GM12865 (cell line): ENCODE results near the gene SDS.

ENCODE experiments used
- DNase-seq: peaks from one replicate; pipeline ENCODE4 v3.0.0; 2010; ENCODE audit warnings: low read depth
- H3K4me3 ChIP-seq: 2 replicates; pipeline ENCODE4 v1.5.1; 2011; ENCODE audit warnings: mild to moderate bottlenecking, low read depth, low read length, control low read depth
- TF ChIP-seq, protein P1 (sequence below): IDR thresholded peaks from 2 replicates; pipeline ENCODE4 v1.5.1; 2011; ENCODE audit warnings: low read length, control low read depth, low read depth, inconsistent platforms; ENCODE audit not compliant: insufficient read depth; ENCODE audit errors: missing control alignments

Gene SDS

DNA sequence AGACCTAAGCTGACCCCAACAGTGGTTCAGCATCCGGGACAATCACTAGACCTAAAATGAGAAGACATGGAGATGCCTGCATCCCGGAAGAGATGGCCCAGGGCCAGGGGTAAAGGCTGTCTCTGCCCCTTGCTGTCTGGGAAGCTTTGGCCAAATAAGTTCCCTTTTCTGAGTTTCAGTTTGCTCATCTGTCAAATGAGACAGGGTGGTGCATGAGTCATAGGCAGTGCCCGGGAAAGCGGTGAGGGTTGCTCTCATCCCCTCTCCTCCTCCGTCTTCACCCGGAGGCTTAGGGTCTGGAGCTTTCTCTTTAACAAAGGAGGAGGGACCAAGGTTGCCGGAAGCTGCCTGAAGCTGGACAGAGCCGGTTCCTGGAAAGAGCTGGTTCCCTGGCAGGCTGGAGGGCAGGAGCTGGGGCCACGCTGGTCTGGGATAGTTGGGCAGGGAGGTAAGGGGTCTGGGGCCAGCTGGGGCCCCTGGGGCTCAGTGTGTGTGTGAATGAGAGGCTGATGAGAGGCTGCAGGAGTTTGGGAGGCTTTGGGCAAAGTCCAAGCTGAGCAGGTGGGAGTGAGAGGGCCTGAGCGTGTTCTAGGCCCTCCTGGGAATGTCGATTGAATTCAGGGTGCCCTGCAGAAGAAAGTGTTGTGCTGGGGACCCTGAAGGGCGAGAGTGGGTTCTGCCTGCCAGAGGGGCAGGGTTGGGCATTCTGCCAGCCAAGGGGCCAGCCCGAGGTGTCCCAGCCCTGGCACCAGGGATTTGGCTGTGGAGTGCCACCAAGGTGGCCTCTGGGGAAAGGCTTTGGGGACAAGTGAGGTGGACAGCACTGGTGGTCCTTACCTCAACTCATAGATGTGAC is 18.6 kb upstream of the SDS start, which contains the start of gene SDSL:
TSS of gene SDSL (plus strand) at position 351 of the 856 bp plus-strand sequence. CDS start 5,603 bp downstream, outside the sequence.
- DNase-seq: peak; percentile 84

DNA sequence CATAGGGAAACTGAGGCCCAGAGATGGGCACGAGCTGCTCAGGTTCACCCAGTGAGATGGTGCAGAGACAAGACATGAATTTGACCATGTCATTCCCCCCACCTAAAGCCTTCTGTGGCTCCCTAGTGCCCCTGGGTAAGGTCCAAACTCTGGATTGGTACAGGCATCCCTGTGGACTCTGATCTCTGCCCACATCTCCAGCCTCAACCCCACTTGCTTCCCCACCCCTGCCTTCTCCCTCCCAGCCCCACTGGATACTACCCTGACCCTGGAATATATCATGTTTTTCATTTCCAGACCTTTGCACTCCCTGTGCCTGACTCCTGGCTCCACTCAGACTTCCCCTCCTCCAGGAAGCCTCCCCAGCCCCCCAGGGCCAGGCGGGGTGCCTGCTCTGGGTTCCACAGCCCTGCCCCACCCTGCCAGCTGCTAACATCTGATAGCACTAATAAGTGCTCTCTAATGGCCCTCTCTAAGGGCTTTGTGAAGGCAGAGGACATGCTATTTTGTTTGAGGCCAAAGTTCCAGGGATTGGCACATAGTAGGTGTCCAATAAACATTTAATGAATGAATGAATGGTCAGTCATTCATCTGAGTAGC is 17.4 kb upstream of the SDS start:
- no peak overlapping the region for H3K4me3 ChIP-seq
- no peak for DNase-seq
- TF ChIP-seq, protein P1, sequence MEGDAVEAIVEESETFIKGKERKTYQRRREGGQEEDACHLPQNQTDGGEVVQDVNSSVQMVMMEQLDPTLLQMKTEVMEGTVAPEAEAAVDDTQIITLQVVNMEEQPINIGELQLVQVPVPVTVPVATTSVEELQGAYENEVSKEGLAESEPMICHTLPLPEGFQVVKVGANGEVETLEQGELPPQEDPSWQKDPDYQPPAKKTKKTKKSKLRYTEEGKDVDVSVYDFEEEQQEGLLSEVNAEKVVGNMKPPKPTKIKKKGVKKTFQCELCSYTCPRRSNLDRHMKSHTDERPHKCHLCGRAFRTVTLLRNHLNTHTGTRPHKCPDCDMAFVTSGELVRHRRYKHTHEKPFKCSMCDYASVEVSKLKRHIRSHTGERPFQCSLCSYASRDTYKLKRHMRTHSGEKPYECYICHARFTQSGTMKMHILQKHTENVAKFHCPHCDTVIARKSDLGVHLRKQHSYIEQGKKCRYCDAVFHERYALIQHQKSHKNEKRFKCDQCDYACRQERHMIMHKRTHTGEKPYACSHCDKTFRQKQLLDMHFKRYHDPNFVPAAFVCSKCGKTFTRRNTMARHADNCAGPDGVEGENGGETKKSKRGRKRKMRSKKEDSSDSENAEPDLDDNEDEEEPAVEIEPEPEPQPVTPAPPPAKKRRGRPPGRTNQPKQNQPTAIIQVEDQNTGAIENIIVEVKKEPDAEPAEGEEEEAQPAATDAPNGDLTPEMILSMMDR: no peak

More for the DNA sequence above, 18.6 kb upstream of the SDS start, which contains the start of gene SDSL:
- TF ChIP-seq, protein P1: no peak
- H3K4me3 ChIP-seq: peak within 1 kb of the TSS; percentile 63

DNA sequence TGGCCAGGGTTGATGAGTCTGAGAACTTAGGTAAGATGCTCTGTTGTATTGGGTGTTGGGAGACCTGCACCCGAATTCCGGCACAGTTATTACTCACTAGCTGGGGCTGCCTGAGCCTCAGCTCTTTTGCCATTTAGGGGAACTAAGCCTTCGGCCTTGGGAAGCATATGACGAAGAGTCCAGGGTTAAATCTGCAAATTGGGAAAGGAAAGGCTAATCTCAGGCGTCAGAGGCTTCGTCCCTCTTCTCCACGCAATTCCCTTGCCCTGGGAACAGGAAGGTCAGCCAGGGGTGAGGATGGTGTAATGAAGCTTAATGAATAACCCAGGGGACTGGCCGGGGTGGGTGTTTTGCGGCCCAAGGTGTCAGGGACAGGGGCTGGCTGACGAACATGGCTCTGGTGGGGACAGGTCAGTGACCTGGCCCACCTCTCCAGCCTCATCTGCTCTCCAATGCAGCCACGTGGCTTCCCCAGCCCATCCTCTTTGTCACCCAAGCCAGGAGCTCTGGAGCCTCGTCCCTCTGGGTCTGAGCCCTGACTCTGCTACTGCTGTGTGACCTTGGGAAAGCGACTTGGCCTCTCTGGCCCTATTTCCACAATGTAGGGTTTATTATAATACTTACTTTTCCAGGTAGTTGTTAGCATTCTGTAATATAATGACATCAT is 14.7 kb upstream of the SDS start:
- H3K4me3 ChIP-seq: no peak overlapping the region
- TF ChIP-seq, protein P1: no peak
- DNase-seq: no peak

DNA sequence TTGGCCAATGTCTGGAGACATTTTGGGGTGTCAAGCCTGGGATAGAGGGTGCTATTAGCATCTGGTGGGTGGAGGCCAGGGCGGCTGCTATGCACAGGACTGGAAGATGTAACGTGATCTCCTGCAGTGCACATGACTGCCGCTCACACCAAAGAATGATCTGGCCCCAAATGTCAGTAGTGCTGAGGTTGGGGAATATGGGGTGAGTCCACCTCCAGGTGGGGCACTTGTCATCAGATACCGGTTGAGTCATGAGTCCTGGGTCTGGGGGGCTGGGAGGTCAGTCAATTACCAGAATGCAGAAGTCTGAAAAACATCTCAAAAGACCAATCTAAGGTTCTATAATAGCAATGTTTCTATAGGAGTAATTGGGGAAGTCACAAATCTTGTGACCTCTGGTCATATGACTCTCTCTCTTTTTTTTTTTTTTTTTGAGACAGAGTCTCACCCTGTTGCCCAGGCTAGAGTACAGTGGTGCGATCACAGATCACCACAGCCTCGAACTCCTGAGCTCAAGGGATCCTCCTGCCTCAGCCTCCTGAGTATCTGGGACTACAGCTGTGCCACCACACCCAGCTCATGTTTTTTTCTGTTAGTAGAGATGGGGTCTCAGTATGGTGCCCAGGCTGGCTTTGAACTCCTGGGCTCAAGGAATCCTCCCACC is 12.5 kb upstream of the SDS start:
- DNase-seq: no peak
- TF ChIP-seq, protein P1: no peak
- no peak overlapping the region for H3K4me3 ChIP-seq

DNA sequence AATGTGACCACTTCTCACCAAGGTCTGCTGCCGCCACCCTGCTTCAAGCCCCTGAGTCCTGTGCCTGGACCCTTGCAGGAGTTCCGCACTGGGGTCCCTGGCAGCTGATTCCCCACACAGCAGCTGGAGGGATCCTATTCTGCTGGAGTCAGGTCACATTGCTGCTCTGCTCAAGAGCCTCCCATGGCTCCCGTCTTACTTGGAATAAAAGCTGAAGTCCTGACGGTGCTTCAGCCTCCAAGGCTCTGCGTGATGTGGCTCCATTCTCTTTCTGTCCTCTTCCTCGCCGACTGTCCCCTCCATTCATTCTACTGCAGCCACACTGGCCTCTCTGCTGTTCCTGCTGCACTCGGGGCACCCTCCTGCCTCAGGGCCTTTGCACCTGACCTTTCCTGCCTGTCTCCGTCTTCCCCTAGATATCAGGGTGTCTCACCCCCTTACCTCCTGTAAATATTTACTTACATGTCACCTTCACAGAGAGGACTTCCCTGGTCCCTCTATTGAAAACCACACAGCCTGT is 10.9 kb upstream of the SDS start:
- H3K4me3 ChIP-seq: no peak overlapping the region
- no peak for DNase-seq
- TF ChIP-seq, protein P1: no peak

DNA sequence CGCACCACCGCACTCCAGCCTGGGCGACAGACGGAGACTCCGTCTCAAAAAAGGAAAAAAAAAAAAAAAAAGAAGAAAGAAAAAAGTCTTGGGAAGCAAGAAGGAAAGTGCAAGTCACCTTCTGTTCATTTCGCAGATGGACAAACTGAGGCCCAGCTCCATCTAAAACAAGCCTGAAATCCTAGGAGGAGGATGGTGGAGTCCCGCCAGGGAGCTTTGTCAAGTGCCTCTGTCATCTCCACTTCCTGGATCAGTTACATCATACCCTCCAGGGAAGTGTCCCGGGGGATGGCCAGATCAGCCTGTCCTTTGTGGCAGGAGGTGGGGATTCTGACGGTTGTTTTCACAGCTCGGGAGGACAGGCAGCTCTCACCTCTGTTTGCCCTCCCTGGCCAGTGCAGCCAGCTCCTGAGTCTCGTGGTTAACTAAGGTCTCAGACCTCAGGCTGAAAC is 9.8 kb upstream of the SDS start:
- TF ChIP-seq, protein P1: no peak
- H3K4me3 ChIP-seq: no peak overlapping the region
- no peak for DNase-seq
